HL-60 (cell line): ENCODE measurements around the gene FGF23.

Source experiments
- DNase-seq, 2 experiments: peaks; one replicate each; pipeline ENCODE4 v3.0.0-alpha.2; 2010 to 2020; ENCODE audit warnings: low read depth in 1 of 2, low spot score in 1 of 2
- H3K27ac ChIP-seq: fragments of 250-450 bp; sonication (Bioruptor Pico); replicated peaks from 2 replicates; pipeline ENCODE4 v1.5.1; 2020; ENCODE audit warnings: mild to moderate bottlenecking, moderate library complexity
- H3K27me3 ChIP-seq: fragments of 250-450 bp; sonication (Bioruptor Pico); 2 replicates; pipeline ENCODE4 v1.5.1; 2021; ENCODE audit warnings: mild to moderate bottlenecking, moderate library complexity; ENCODE audit not compliant: insufficient read depth, poor library complexity, severe bottlenecking
- H3K4me3 ChIP-seq: replicated peaks from 2 replicates; pipeline ENCODE4 v1.5.1; 2011; ENCODE audit warnings: mild to moderate bottlenecking, control low read depth, low read length; ENCODE audit not compliant: insufficient read depth
- CTCF ChIP-seq: IDR thresholded peaks from one replicate; pipeline ENCODE4 v1.5.1; 2011; ENCODE audit warnings: low read length, control low read depth, inconsistent platforms; ENCODE audit not compliant: insufficient read depth
- GABPA ChIP-seq: IDR thresholded peaks from 2 replicates; pipeline ENCODE4 v1.6.1; 2012; ENCODE audit warnings: low read depth
- POLR2AphosphoS5 ChIP-seq: IDR thresholded peaks from 2 replicates; pipeline ENCODE4 v1.6.1; 2012; ENCODE audit warnings: low read depth
- SPI1 ChIP-seq: IDR thresholded peaks from 2 replicates; pipeline ENCODE4 v1.6.1; 2012; ENCODE audit warnings: low read depth, mild to moderate bottlenecking, borderline replicate concordance
- TF ChIP-seq, protein P1 (sequence below): IDR thresholded peaks from 2 replicates; pipeline ENCODE4 v1.6.1; 2012; ENCODE audit warnings: low read depth; ENCODE audit not compliant: insufficient replicate concordance

FGF23 gene

GRCh38 chr12:4369548-4369947, 10.0 kb downstream of the FGF23 start:
- Histone ChIP-seq H3K4me3 (no peak overlapping the region), H3K27me3 (peaks cover 6% of the 10 kb centered on the region), H3K27ac (no peak overlapping the region)
- no peak for DNase-seq
- TF ChIP-seq CTCF (no peak), SPI1 (no peak), POLR2AphosphoS5 (no peak), GABPA (no peak)
- TF ChIP-seq, protein P1, sequence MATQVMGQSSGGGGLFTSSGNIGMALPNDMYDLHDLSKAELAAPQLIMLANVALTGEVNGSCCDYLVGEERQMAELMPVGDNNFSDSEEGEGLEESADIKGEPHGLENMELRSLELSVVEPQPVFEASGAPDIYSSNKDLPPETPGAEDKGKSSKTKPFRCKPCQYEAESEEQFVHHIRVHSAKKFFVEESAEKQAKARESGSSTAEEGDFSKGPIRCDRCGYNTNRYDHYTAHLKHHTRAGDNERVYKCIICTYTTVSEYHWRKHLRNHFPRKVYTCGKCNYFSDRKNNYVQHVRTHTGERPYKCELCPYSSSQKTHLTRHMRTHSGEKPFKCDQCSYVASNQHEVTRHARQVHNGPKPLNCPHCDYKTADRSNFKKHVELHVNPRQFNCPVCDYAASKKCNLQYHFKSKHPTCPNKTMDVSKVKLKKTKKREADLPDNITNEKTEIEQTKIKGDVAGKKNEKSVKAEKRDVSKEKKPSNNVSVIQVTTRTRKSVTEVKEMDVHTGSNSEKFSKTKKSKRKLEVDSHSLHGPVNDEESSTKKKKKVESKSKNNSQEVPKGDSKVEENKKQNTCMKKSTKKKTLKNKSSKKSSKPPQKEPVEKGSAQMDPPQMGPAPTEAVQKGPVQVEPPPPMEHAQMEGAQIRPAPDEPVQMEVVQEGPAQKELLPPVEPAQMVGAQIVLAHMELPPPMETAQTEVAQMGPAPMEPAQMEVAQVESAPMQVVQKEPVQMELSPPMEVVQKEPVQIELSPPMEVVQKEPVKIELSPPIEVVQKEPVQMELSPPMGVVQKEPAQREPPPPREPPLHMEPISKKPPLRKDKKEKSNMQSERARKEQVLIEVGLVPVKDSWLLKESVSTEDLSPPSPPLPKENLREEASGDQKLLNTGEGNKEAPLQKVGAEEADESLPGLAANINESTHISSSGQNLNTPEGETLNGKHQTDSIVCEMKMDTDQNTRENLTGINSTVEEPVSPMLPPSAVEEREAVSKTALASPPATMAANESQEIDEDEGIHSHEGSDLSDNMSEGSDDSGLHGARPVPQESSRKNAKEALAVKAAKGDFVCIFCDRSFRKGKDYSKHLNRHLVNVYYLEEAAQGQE, result no peak

DNA sequence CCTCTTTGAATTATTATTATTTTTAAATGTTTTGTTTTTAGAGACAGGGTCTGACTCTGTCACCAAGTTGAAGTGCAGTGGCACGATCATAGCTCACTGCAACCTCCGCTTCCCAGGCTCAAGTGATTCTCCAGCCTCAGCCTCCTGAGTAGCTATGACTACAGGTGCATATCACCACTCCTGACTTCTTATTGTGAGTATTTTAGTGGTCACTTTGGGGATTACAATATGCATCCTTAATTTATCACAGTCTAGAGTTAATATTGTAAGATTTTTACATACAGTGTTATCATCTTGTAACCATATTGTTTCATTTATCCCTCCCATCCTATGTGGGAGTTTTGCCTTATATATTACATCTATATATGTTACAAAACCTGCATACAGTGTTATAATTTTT, 13.4 kb downstream of the FGF23 start:
- no peak overlapping the region for H3K27ac ChIP-seq
- TF ChIP-seq CTCF, result no peak
- TF ChIP-seq POLR2AphosphoS5, result no peak
- TF ChIP-seq SPI1, result no peak
- TF ChIP-seq, protein P1, result no peak
- TF ChIP-seq GABPA, result no peak
- H3K27me3 ChIP-seq, result peaks cover 15% of the 10 kb centered on the region
- DNase-seq, result no peak
- no peak overlapping the region for H3K4me3 ChIP-seq

DNA sequence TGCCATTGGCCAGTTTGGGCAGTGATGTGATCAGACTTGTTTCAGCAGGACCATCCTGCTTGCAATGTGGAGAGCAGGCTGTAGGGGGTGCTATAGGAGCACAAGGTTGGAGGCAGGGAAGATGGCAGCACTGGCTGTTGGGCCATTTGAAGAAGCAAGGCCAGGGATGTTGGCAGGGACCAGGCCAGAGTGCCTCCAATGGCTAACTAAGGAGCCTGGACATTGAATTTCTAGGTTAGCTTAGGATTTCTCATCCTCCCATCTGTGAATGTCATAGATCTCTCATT, 23.5 kb downstream of the FGF23 start:
- DNase-seq, result peak; percentile 13 to 63
- H3K4me3 ChIP-seq, result no peak overlapping the region
- H3K27me3 ChIP-seq, result no peaks in the 10 kb centered on the region
- H3K27ac ChIP-seq, result no peak overlapping the region
- TF ChIP-seq, protein P1, result no peak
- TF ChIP-seq SPI1 (no peak), CTCF (peak; percentile 55), POLR2AphosphoS5 (no peak), GABPA (no peak)
